ENCODE measurements around the gene RPS19. TPM values are rescaled to one million over a fixed set of nuclear protein-coding genes. Genes with fewer than 3 reads are reported as not detected.

The RPS19 gene
- total and polyA plus RNA-seq, 4 donors: 1,062 to 2,335 (median 1,709) TPM

DNA sequence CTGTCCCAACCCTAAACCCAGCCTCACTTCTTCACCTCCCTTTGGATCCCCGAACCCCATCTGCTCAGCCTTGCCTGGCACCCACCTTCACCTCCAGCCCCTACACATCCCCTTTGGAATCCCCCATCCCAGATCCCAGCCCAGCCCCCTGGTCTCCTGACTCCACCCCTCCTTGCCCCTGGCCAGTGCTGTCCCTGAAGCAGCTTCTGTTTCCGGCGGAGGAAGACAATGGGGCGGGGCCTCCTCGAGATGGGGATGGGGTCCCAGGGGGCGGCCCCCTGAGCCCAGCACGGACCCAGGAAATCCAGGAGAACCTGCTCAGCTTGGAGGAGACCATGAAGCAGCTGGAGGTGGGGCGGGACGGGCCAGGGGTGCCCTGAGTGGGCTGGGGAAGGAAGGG lies 46.2 kb downstream of the RPS19 start:
- Histone ChIP-seq H3K36me3 (ENCODE audit: control insufficient read depth in 1 of 2, insufficient read depth in 2 of 2, low read length in 1 of 2) (peaks cover 0 to 12% of the 10 kb centered on the region in 2 donors), H3K27me3 (ENCODE audit: control insufficient read depth in 1 of 2, insufficient read depth in 2 of 2, low read length in 1 of 2) (no peaks in the 10 kb centered on the region), H3K27ac (ENCODE audit: low read depth in 1 of 2, low read length in 2 of 2) (no peak overlapping the region), H3K9me3 (ENCODE audit: control insufficient read depth, low read length) (no peaks in the 10 kb centered on the region), H3K4me3 (ENCODE audit: low read length in 2 of 2) (no peak overlapping the region), H3K4me1 (ENCODE audit: control insufficient read depth in 1 of 2, insufficient read depth in 2 of 2, low read length in 2 of 2) (no peaks in the 10 kb centered on the region)
- WGBS, 2 donors: 70 to 73% methylated on average over 9 of the region's 9 CpGs
- ATAC-seq (ENCODE audit: low FRiP score) (no peak), DNase-seq (no peak)
- intact Hi-C loops (cut with DNase I): no loop called here

DNA sequence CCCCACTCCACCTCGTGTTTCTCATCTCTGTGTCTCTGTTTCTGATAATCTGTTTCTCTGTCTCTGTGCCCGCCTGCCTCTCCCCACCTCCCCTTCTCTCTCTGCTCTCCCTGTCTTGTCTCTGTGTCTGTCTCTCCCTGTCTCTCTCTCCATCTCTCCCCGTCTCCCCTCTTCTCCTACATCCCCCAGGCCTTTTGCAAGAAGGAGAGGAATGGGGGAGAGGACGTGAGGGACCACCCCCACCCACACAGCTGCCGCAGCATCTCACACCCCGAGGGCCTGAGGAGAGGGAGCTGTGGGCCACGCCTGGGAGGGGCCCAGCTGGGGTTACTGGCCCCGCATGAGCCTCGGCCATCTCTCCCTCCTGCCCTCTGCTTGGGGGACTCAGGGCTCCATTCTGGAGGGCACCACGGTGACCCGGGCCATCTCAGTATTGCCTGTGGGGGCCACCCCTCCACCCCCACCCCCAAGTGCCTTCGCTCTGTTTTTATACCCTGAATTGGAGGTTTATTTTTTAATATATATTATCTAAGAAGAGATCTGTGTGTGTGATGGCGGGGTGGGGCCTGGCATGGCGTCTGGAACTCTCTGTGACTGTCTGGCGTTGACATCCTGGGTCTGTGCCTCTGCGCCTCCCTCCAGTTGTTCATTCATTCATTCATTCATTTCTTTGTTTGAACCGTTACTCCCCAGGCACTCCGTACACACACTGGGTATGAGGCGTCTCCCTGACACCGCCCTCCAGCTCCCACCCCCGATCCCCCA lies 47.0 kb downstream of the RPS19 start:
- no peak for DNase-seq
- no peaks in the 10 kb centered on the region for H3K9me3 ChIP-seq (ENCODE audit: control insufficient read depth, low read length)
- WGBS, 2 donors: 77% methylated on average over 20 to 21 of the region's 21 CpGs
- H3K4me3 ChIP-seq (ENCODE audit: low read length in 2 of 2): no peak overlapping the region
- H3K27ac ChIP-seq (ENCODE audit: low read depth in 1 of 2, low read length in 2 of 2): no peak overlapping the region
- ATAC-seq (ENCODE audit: low FRiP score): no peak
- H3K36me3 ChIP-seq (ENCODE audit: control insufficient read depth in 1 of 2, insufficient read depth in 2 of 2, low read length in 1 of 2): peaks cover 0 to 7% of the 10 kb centered on the region in 2 donors
- intact Hi-C loops (cut with DNase I): no loop called here
- no peaks in the 10 kb centered on the region for H3K4me1 ChIP-seq (ENCODE audit: control insufficient read depth in 1 of 2, insufficient read depth in 2 of 2, low read length in 2 of 2)
- peaks cover 0 to 1% of the 10 kb centered on the region in 2 donors for H3K27me3 ChIP-seq (ENCODE audit: control insufficient read depth in 1 of 2, insufficient read depth in 2 of 2, low read length in 1 of 2)

DNA sequence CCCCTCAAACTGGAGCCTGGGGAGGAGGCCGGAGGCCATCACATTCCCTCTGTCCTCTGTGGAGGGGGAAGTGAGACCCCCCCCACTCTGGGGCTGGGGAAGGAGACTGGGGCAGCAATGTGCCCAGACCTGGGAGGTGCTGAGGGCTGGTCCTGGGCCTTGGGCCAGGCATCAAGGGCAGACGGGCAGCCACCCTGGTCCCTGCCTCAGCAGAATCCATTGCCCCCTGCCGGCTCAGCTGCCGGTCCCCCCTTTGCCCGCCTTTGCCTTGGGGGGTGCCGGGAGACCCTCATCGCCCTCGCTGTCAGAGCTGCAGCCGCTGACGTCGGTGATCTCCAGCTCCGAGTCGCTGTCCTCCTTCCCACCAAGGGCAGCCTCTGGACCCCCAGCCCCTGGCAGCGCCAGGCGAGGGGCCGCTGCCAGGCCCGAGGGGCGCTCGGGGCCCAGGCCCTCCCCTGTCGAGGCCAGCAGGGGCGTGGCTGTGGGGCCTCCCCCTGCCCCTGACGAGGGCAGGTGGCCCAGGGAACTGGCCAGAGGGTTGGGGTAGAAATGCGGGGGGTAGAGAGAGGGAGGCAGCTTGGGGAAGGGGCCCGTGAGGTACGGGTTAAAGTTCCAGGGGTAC lies 48.0 kb downstream of the RPS19 start:
- H3K4me3 ChIP-seq (ENCODE audit: low read length in 2 of 2): no peak overlapping the region
- peaks cover 0 to 3% of the 10 kb centered on the region in 2 donors for H3K36me3 ChIP-seq (ENCODE audit: control insufficient read depth in 1 of 2, insufficient read depth in 2 of 2, low read length in 1 of 2)
- H3K4me1 ChIP-seq (ENCODE audit: control insufficient read depth in 1 of 2, insufficient read depth in 2 of 2, low read length in 2 of 2): no peaks in the 10 kb centered on the region
- DNase-seq (no peak), ATAC-seq (ENCODE audit: low FRiP score) (no peak)
- no peak overlapping the region for H3K27ac ChIP-seq (ENCODE audit: low read depth in 1 of 2, low read length in 2 of 2)
- no peaks in the 10 kb centered on the region for H3K9me3 ChIP-seq (ENCODE audit: control insufficient read depth, low read length)
- WGBS, 2 donors: 83% methylated on average over 23 to 25 of the region's 25 CpGs
- peaks cover 0 to 1% of the 10 kb centered on the region in 2 donors for H3K27me3 ChIP-seq (ENCODE audit: control insufficient read depth in 1 of 2, insufficient read depth in 2 of 2, low read length in 1 of 2)
- intact Hi-C loops (cut with DNase I): no loop called here

DNA sequence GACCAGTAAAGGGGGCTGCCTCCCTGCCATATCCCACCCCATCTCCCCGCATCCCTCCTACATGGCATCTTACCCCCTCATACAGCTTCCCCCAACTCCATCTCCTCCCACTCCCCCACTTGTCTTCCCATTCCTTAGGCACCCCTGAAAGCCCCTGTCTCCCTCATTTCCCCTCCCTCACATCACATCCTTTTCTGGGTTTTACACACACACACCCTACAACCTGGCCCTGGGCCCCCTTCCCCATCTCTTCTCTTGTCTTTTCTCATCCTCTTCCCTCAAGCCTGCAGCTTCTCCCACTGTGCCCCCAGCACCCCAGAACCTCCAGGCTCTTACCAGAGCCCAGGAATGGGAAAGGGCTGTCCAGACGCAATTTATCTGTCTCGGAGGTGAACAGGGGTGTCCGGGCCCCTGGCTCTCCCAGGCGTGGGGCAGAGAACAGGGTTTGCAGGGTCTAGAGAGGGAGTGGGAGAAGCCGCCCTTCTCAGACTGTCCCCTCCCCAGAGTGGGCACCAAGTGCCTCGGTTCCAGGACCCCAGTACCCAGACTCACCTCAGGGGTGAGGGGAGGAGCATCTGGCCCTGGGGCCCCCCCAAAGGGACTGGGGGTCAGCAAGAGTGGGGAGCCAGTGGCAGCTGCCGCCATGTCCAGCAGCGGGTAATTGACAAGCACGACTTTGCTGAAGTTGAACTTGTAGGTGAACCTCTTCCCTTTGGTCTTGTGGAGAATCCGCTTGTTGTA lies 48.8 kb downstream of the RPS19 start:
- DNase-seq (no peak), ATAC-seq (ENCODE audit: low FRiP score) (no peak)
- H3K4me1 ChIP-seq (ENCODE audit: control insufficient read depth in 1 of 2, insufficient read depth in 2 of 2, low read length in 2 of 2): no peaks in the 10 kb centered on the region
- H3K4me3 ChIP-seq (ENCODE audit: low read length in 2 of 2): no peak overlapping the region
- intact Hi-C loops (cut with DNase I): no loop called here
- no peak overlapping the region for H3K27ac ChIP-seq (ENCODE audit: low read depth in 1 of 2, low read length in 2 of 2)
- no peaks in the 10 kb centered on the region for H3K9me3 ChIP-seq (ENCODE audit: control insufficient read depth, low read length)
- H3K36me3 ChIP-seq (ENCODE audit: control insufficient read depth in 1 of 2, insufficient read depth in 2 of 2, low read length in 1 of 2): peaks cover 0 to 3% of the 10 kb centered on the region in 2 donors
- H3K27me3 ChIP-seq (ENCODE audit: control insufficient read depth in 1 of 2, insufficient read depth in 2 of 2, low read length in 1 of 2): peaks cover 0 to 1% of the 10 kb centered on the region in 2 donors
- WGBS, 2 donors: 77% methylated on average over 11 of the region's 11 CpGs

DNA sequence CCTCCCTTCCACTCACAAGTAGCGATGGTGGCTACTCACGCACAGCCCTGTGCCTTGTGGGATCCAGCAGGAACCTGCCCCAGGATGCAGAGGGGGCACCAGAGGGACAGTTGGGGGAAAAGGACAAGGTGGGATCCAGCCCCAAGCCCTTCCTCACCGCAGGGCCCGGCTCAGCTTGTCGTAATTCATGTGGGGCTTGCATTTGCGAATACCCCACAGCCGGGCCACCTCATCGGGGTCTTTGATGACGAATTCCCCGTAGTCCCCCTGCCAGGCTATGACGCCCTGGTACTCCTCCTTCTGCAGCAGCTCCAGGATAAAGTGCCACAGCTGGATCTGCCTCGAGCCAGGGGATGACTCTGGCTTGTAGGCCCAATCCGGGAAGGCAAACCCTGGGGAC lies 49.7 kb downstream of the RPS19 start:
- WGBS, 2 donors: 44% methylated on average over 13 of the region's 13 CpGs
- no peaks in the 10 kb centered on the region for H3K4me1 ChIP-seq (ENCODE audit: control insufficient read depth in 1 of 2, insufficient read depth in 2 of 2, low read length in 2 of 2)
- no peaks in the 10 kb centered on the region for H3K36me3 ChIP-seq (ENCODE audit: control insufficient read depth in 1 of 2, insufficient read depth in 2 of 2, low read length in 1 of 2)
- H3K27me3 ChIP-seq (ENCODE audit: control insufficient read depth in 1 of 2, insufficient read depth in 2 of 2, low read length in 1 of 2): peaks cover 0 to 1% of the 10 kb centered on the region in 2 donors
- DNase-seq (no peak), ATAC-seq (ENCODE audit: low FRiP score) (no peak)
- intact Hi-C loops (cut with DNase I): no loop called here
- H3K27ac ChIP-seq (ENCODE audit: low read depth in 1 of 2, low read length in 2 of 2): no peak overlapping the region
- no peaks in the 10 kb centered on the region for H3K9me3 ChIP-seq (ENCODE audit: control insufficient read depth, low read length)
- no peak overlapping the region for H3K4me3 ChIP-seq (ENCODE audit: low read length in 2 of 2)

DNA sequence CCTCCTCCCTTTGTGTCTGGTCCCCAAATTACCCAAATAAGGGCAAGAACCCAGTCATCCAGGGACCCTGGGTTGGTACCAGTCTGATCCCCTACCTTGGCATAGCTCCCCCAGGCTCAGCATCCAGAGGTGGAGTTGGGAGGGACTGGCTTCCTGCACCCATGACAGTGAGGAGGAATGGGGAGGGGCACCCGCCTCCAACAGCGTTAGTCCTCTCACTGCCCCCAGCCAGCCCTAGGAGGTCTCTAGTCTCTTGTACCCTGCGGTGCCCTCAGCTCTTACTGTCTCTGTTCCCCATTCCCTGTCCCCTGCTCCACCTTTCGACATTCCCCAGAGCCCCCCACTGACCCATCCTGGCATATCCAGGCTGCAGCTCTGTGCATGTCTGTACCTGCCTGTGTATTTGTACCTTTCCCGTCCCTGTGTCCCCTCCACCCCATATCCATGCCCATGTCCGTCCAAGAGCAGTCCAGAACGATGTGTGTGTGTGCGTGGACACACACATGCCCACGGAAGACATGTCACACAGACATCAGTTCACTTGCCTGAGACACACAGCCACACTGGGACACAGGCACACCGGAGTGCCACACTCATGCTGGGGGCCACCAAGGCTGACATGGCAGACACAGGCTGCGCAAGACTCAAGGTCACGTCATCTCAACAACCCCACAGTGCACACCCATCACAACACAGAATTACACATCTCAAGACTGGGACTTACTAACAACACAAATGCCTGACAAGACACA lies 50.4 kb downstream of the RPS19 start:
- H3K27me3 ChIP-seq (ENCODE audit: control insufficient read depth in 1 of 2, insufficient read depth in 2 of 2, low read length in 1 of 2): peaks cover 0 to 1% of the 10 kb centered on the region in 2 donors
- WGBS, 2 donors: 57% methylated on average over 12 of the region's 12 CpGs
- no peaks in the 10 kb centered on the region for H3K9me3 ChIP-seq (ENCODE audit: control insufficient read depth, low read length)
- no peak overlapping the region for H3K4me3 ChIP-seq (ENCODE audit: low read length in 2 of 2)
- DNase-seq (no peak), ATAC-seq (ENCODE audit: low FRiP score) (no peak)
- no peaks in the 10 kb centered on the region for H3K4me1 ChIP-seq (ENCODE audit: control insufficient read depth in 1 of 2, insufficient read depth in 2 of 2, low read length in 2 of 2)
- no peak overlapping the region for H3K27ac ChIP-seq (ENCODE audit: low read depth in 1 of 2, low read length in 2 of 2)
- intact Hi-C loops (cut with DNase I): no loop called here
- H3K36me3 ChIP-seq (ENCODE audit: control insufficient read depth in 1 of 2, insufficient read depth in 2 of 2, low read length in 1 of 2): no peaks in the 10 kb centered on the region

DNA sequence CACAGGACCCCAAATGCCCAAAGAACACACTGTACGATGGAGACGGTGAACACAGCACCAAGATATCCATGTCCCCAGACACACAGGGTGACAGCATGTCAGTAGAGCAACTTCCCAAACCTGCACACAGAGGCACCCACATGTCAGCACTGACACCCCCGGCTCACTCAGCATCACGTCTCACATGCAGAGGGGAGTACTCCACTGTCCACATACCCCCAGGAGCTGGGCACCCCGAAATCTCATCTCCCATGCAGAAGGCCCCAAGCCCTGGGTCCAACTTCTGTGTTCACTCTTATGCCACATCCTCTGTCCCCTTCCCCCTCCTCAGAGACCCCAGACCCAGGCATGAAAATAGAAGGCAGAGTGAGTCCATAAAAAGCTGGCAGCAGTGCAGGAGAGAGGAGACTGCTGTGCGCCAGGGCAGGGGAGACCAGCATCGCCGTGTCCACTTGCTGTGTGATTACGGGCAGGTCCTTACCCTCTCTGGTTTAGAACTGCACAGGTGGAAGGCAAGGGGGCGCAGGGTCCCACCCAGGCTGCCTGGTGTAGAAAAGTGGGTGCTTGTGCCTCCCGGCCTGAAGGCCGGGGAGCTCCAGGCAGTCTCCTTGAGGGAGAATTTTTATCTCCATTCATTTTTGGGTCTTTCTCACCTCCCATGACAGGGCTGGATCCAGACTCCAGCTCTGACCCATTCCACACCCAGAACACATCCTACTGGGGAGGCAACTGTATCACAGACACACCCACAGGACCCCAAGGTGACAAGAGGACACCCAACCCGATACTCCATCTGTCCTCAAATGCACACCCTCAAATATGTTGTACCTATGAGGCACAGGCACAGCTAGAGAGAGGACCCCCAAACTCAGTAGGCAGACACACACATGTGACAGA lies 51.2 kb downstream of the RPS19 start:
- no peak for ATAC-seq (ENCODE audit: low FRiP score)
- no peaks in the 10 kb centered on the region for H3K36me3 ChIP-seq (ENCODE audit: control insufficient read depth in 1 of 2, insufficient read depth in 2 of 2, low read length in 1 of 2)
- intact Hi-C loops (cut with DNase I): no loop called here
- no peak for DNase-seq
- peaks cover 0 to 3% of the 10 kb centered on the region in 2 donors for H3K27me3 ChIP-seq (ENCODE audit: control insufficient read depth in 1 of 2, insufficient read depth in 2 of 2, low read length in 1 of 2)
- H3K27ac ChIP-seq (ENCODE audit: low read depth in 1 of 2, low read length in 2 of 2): no peak overlapping the region
- H3K4me3 ChIP-seq (ENCODE audit: low read length in 2 of 2): no peak overlapping the region
- no peaks in the 10 kb centered on the region for H3K9me3 ChIP-seq (ENCODE audit: control insufficient read depth, low read length)
- H3K4me1 ChIP-seq (ENCODE audit: control insufficient read depth in 1 of 2, insufficient read depth in 2 of 2, low read length in 2 of 2): no peaks in the 10 kb centered on the region
- WGBS, 2 donors: 57 to 60% methylated on average over 13 of the region's 13 CpGs
